HG03575 (cell line): Measurements from ENCODE around the gene RIC8A.

ENCODE experiments used
- ATAC-seq: cut with Tn5 transposase; IDR thresholded peaks from one replicate; pipeline ENCODE4 v1.9.1; 2021; ENCODE audit not compliant: unreplicated experiment, insufficient number of reproducible peaks, low FRiP score; ENCODE audit errors: extremely low read depth

Gene RIC8A

DNA sequence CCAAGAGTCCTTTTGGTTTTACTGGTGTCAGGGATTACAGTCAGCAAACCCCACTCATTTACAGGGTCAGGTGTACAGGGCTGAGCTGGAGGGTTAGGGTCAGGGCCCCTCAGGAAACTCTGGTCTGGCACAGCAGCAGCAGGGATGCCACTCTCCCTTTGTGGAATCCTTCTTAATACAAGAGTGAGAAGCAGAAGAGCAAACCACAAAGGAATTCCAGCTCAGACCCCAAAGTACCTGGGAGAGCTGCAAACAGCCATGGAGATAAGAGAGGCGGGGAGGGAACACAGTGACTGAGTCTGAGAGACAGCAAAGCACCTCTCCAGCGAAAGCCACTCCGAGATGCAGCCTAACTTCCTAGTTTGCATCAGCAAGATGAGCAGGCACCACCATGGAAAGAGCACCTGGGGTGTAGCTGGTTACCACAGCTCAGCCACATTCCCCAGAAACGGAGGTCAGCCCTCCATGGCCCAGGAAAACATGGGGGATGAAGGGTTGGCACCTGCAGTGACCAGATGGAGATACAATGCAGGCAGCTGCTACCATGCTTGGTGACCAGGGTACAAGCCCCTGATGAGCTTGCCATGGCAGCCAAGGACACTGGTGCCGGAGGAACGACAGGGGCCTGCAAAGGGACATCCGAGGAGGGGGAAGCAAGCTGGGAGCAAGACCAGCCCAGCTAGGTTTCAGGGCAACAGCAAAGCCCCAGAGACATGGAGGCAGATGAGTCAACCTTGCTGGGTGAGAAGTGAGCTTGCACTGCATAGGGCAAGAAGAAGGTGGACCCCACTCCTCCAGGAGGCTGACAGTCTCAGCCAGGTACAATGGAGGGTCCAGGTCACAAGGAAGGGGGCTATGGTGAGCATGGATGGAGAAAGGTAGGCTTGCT, 4.2 kb upstream of the RIC8A start:
- no peak for ATAC-seq

DNA sequence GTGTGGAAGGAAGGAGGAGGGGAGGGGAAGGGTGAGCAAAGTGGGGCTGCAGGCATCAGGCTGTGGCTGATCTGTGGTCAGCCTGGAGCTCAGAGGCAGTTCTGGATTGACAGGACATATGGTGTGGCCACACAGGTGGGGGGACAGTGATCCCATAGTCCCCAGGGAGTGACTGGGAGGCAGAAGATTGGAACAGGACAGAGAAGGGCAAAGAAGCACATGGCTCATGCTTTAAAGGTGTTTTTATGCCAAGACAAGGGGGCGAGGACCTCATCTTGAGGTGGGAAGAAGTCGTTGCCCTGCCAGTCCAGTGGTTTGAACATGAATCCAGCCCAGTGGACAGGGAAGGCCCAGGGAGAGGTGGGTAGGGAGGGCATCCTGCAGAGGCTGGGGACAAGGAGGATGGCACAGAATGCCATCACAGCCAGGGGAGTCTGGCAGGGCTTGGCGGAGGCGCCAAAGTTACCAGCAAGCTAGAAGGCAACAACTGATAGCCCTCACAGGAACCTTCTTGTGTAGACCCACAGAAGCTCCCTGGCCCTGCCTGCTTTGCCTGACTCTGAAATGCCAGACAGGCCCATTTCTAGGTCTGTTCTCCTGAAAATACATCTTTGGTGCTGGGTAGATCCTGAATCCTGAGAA, 3.4 kb upstream of the RIC8A start:
- no peak for ATAC-seq

DNA sequence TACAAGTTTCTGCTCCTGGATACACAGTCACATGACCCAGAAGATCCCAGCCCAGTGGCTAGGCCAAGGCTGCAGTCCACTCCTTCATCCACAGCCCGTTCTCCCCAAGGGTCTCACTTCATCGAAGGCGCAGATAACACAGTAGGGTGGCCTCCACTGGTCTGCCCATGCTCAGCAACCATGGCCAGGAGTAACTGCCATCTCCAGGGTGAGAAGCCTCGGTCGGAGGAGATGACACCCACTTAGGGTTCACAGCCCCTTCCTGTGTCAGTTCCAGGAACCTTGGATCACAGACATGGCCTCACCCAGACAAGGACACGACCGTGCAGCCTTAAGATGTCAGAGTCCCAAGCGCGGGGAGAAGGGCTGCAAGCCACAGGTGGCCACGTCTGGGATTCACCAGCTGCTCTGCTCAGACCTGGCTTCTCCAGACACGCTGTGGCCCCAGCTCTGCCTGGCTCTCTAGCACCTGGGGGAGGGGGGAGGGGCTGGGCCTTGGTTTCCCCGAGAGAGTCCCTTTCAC, 2.9 kb upstream of the RIC8A start:
- no peak for ATAC-seq

DNA sequence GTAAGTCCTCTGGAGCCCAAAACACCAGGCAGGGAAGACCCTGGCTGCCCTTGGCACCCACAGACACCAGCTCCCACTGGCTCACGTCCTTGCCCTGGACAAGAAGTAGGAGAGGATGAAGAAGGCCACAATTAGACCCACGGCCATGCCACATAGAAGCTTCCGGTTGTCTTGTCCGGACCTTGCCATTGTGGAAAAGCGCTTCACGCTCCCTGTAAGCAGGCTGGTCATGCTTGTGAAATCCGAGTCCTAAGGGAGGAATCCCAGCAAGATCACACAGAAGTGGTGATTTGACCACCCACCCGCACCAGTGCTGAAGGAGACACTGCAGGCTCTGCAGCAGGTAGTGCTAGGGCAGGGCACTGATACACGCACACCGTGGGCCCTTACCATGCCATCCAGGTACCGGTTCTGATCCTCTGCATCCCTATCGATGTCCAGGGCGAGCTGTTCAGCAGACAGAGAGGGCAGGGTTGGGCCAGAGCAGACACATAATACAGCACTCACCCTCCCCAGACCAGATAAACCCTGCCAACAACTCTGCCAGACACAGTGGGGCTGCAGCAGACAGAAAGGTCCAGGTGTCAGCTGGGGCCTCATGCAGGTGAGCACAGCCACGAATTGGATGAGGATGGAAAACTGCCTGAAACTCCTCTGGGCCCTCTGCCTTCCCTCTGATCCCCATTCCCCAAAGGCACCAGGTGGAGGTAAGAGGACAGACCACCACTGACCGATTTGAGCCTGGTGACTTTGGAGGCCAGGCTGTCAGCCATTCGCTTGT, 2.1 kb upstream of the RIC8A start:
- ATAC-seq = no peak

DNA sequence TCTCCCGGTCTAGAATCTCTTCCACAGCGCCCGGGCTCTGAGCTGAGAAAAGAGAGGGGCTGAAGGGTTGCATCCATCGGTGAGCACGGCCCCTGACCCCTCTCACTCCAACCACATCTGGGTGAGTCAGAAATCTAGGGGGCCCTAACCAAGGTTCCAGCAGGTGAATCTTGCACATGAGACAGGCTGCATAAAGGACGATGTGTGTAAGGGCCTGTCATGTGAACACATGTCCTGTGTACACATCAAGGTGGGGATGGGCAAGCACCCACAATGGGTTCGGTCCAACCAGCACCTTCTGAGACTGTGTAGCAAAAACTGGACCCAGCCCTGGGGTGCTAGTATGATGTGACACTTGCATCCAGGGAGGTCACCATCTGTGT, 1.5 kb upstream of the RIC8A start:
- no peak for ATAC-seq

DNA sequence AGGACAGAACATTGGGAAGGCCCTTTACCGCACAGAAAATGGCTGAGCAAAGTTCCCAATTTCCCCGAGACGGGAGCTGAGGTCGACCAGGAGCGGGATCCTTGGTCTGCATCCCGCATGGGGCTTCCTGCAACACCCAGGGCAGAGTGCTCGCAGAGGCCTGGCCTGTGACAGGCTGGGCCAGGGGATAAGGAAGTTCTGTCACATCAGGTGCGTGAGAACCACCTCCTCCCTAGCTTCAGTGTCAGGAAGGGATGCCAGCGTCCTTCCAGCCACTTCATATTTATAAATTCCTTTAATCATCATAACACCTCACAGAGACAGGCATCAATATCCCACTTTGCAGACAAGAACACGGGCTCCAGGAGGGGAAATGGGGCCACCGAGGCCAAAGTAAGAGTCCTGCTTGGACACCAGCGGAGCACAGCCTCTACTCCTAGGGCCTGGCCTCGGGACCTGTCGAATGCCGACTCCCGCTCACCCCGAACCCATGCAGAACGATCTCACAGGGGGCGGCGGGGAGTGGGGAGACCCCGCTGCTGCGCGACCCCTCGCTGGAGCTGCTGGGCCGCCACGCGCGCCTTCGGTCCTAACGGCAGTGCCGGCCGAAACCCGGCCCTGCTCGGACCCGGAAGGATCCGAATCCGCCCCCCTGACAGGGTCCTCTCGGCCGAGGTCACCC, 841 bp upstream of the RIC8A start:
- peak; percentile 7 for ATAC-seq

DNA sequence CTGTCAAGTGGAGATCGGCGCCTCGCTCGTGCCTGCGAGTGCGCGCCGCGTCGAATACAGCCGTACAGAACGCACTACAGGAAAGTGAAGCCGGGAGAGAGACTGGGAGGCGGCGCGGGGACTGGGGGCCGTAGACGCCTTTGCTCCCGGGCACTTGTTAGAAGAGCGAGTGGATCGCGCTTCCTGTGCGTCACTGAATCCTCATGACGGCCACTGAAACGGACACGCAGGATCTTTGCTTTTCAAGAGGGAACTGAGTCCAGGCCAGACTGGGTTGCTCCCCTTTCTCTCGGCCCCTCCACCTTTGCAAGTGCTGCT, 314 bp downstream of the RIC8A start:
- no peak for ATAC-seq

DNA sequence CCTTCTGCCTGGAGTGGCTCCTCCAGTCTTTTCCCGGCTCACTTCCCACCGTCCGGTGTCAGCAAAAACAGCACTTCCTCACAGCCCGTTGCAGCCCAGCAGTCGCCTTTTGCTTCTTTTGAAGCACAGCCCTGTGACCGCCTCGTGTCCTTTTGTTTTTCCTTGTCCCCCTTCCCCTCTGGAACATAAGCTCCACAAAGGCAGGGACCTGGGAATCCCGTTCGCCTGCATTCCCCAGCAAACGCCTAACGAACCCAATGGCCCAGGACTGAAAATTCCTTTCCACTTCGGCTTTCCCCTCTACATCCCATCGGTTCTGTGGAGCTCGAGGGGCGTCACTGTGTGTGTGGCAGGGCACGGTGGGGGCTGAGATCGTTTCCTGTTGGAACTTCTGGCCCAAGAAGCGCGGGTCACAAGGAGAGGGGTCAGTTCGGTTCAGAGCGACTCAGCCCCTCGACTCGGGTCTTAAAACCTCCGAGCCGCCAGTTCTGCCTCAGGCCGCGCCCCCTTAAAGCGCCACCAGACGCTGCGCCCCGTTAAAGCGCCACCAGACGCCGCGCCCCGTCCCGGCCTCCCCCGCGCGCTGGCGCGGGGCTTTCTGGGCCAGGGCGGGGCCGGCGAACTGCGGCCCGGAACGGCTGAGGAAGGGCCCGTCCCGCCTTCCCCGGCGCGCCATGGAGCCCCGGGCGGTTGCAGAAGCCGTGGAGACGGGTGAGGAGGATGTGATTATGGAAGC, 841 bp downstream of the RIC8A start:
- ATAC-seq = no peak

DNA sequence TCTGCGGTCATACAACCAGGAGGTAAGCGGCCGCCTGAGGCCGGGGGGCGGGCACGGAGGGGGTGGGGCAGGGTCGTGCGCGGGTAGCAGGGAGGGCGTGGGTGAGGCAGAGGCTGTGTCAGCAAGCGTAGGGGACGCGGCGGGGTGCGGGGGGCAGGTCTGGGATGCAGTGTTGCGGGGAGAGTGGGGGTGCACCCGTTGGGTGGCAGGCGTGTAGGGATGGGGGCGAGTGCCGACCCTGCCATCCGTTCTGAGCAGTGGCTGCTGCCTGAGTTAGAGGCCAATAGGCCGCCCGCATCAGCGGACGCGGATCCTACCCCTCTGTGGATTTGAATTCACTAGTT, 1.4 kb downstream of the RIC8A start:
- ATAC-seq = no peak

DNA sequence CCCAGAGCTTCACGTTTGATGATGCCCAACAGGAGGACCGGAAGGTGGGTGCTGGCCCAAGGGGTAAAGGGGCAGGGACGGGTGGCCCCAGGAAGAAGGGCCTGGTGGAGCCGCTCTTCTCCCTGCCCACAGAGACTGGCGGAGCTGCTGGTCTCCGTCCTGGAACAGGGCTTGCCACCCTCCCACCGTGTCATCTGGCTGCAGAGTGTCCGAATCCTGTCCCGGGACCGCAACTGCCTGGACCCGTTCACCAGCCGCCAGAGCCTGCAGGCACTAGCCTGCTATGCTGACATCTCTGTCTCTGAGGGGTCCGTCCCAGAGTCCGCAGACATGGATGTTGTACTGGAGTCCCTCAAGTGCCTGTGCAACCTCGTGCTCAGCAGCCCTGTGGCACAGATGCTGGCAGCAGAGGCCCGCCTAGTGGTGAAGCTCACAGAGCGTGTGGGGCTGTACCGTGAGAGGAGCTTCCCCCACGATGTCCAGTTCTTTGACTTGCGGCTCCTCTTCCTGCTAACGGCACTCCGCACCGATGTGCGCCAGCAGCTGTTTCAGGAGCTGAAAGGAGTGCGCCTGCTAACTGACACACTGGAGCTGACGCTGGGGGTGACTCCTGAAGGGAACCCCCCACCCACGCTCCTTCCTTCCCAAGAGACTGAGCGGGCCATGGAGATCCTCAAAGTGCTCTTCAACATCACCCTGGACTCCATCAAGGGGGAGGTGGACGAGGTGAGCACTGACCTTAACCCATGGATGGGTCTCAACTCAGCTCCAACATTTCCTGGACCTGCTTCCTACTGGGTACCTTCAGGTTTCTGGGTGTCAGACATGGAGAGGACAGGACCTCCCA, 2.0 kb downstream of the RIC8A start:
- ATAC-seq = no peak

DNA sequence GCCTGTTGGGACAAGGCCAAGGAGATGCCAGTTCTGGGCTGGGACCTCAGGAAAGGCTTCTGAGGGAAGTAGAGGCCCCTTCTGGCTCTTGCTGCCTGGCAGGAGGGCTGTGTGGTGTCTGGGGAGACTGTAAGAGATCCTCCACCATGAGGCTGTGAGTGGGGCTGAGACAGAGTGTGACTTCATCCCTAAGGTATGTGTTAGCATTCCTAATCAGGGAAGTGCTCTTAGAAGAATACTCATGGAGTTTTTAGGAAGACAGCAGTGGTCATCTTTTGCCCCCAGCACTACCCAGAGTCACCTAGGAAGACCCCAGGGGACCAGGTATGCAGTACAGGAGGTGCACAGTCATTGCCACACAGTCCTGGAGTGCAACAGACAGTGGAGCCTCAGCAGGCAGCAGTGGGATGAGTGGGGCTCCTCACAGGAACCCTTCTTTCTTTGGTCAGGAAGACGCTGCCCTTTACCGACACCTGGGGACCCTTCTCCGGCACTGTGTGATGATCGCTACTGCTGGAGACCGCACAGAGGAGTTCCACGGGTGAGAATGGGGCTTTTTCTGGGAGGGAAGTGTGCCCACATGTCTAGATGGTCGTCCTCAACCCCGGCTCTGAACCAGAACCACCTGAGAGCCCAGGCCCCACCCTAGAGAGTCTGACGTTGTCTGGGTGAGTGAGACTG, 2.8 kb downstream of the RIC8A start:
- no peak for ATAC-seq

DNA sequence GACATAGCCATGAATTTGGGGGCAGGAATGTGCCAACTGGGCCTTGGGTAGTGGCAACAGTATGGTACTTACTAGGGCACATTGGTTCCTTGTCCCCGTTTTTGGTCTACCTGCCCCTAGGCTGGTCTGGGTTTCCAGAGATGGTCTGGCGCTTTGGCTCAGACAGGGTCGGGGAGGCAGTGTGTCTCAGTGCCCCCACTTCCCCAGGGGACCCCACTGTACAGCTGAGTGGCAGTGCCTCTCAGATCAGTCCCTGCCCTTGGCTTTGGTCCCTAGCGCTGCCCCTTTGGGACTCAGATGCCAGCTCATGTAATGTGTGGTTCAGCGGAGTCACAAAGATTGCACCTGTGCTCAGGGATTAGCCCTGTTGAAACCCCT, 3.3 kb downstream of the RIC8A start:
- ATAC-seq = no peak

DNA sequence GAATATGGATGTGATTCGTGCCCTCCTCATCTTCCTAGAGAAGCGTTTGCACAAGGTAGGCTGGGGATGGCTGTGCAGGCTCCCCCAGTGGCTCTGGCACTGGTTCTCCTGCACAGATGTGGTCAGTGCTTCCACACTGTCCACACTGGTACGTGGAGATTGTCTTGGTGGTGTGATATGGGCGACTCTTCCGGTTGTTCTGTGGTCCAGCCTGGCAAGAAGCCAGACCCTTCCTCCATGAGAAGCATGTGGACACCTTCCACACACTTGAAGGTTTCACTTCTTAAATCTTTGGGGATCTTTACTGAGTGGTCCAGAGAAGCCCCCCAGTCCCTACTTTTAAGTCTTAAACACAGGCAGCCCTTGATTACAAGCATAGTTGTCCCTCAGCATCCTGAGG, 3.8 kb downstream of the RIC8A start:
- no peak for ATAC-seq

DNA sequence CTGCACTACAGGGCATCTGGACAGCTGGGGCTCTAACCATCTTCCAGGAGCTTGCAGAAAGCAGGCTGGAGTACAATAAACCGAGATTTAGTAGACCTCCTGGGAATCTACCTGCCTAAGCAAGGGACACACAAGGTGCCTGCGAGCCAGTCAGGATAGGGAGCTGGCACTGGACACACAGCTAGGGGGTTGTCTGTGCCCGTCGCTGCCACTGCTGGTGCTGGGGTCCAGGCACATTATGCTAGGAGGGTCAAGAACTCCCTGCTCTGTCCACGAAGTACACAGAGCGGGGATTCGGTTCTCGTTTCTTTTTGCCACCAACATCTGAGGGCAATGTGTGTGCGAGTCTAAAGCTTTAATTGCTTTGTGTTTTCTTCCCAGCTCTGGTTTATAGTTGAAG, 4.2 kb downstream of the RIC8A start:
- ATAC-seq = no peak

DNA sequence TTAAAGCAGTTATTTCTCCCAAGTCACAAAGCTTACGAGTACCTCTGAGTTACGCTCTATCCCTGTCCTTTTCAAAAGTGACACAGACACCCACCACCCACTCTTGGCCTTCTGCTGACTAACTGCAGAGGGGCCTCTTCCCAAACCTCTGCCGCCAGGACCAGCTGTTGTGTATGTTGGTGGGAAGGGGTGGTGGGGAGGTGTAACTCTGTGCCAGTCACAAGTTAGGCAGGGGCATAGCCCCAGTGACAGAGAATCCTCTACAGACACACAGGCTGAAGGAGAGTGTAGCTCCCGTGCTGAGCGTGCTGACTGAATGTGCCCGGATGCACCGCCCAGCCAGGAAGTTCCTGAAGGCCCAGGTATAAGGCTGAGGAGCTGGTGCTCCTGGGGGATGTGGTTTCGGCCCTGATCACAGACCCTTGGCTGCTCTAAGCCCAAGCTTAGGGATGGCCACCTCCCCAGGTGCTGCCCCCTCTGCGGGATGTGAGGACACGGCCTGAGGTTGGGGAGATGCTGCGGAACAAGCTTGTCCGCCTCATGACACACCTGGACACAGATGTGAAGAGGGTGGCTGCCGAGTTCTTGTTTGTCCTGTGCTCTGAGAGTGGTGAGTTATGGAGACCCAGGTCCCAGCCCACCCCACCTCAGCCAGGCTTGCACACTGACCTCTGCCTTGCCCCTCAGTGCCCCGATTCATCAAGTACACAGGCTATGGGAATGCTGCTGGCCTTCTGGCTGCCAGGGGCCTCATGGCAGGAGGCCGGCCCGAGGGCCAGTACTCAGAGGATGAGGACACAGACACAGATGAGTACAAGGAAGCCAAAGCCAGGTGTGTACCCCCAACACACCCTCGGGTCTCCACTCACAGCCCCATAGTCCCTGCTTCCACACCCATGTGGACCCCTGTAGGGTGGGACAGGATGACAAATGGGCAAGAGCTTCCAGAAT, 4.9 kb downstream of the RIC8A start:
- ATAC-seq = no peak

DNA sequence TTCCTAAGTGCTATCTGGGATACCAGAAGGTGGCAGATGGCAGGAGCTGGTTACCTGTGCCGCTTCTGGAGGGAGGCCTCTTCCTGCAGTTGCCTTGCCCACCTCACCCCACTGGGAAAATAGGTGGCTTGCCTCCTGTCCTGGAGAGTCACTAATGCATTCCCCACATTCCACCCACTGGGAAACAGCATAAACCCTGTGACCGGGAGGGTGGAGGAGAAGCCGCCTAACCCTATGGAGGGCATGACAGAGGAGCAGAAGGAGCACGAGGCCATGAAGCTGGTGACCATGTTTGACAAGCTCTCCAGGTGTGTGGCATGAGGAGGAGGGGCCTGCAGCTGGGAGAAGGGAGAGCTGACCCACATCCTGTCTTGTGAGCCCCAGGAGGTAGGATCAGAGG, 5.6 kb downstream of the RIC8A start:
- no peak for ATAC-seq
